IMR-90 (cell line): Measurements from ENCODE around the gene CCN6. TPM values are rescaled to one million over a fixed set of nuclear protein-coding genes. Genes with fewer than 3 reads are reported as not detected.

Experiments used
- ATAC-seq: fragments of 200-7000 bp; cut with Tn5 transposase; 2 replicates; pipeline ENCODE4 v1.9.1; 2020; ENCODE audit warnings: low read depth, mild to moderate bottlenecking, moderate library complexity
- BruUV-seq: library from RNA; stranded (reverse); fragments of 400-500 nt; replicated peaks from 2 replicates; lab custom pipeline; 2021; lab: Mats Ljungman, UMichigan
- CTCF ChIA-PET: fragments of 300-600 bp; formaldehyde crosslinking; extraction: SDS; loops from one replicate; lab custom pipeline; 2021; ENCODE audit warnings: antibody characterized with exemption; lab: Yijun Ruan, JAX
- POLR2A ChIA-PET: fragments of 300-600 bp; sonication (Branson Sonifier 250); formaldehyde crosslinking; loops from one replicate; lab custom pipeline; 2022; ENCODE audit warnings: antibody characterized with exemption; ENCODE audit not compliant: unreplicated experiment; lab: Charles Lee
- DNase-seq: peaks from one replicate; pipeline ENCODE4 v3.0.0; 2013
- H2AFZ ChIP-seq: replicated peaks from 2 replicates; pipeline ENCODE3; 2013; ENCODE audit warnings: low read length, mild to moderate bottlenecking; ENCODE audit not compliant: poor library complexity
- H2AK5ac ChIP-seq: 2 replicates; pipeline ENCODE4 v1.6.1; 2013; ENCODE audit warnings: low read depth, low read length, inconsistent platforms
- H2AK9ac ChIP-seq: replicated peaks from 2 replicates; pipeline ENCODE3; 2013; ENCODE audit warnings: mild to moderate bottlenecking, low read depth, low read length, moderate library complexity; ENCODE audit not compliant: poor library complexity
- H2BK120ac ChIP-seq: 2 replicates; pipeline ENCODE4 v1.6.1; 2013; ENCODE audit warnings: low read depth, low read length, inconsistent platforms
- H2BK15ac ChIP-seq: 3 replicates; pipeline ENCODE4 v1.6.1; 2013; ENCODE audit warnings: low read depth, low read length, inconsistent platforms
- H2BK20ac ChIP-seq: 2 replicates; pipeline ENCODE4 v1.6.1; 2013; ENCODE audit warnings: low read depth, mild to moderate bottlenecking, inconsistent platforms, low read length, moderate library complexity
- H2BK5ac ChIP-seq: 2 replicates; pipeline ENCODE4 v1.6.1; 2013; ENCODE audit warnings: mild to moderate bottlenecking, low read depth, low read length, inconsistent platforms; ENCODE audit not compliant: poor library complexity, severe bottlenecking
- H3K14ac ChIP-seq: replicated peaks from 2 replicates; pipeline ENCODE4 v1.6.1; 2013; ENCODE audit warnings: low read depth, low read length, inconsistent platforms
- H3K18ac ChIP-seq: 2 replicates; pipeline ENCODE4 v1.6.1; 2013; ENCODE audit warnings: low read depth, low read length, control low read depth
- H3K23ac ChIP-seq: 2 replicates; pipeline ENCODE4 v1.6.1; 2013; ENCODE audit warnings: low read depth, low read length, inconsistent platforms
- H3K27ac ChIP-seq: 2 replicates; pipeline ENCODE4 v1.5.1; 2013; ENCODE audit warnings: mild to moderate bottlenecking, control low read depth, low read length; ENCODE audit not compliant: insufficient read depth
- H3K27me3 ChIP-seq: 2 replicates; pipeline ENCODE4 v1.6.1; 2013; ENCODE audit warnings: low read length; ENCODE audit not compliant: control insufficient read depth, insufficient read depth
- H3K36me3 ChIP-seq: 2 replicates; pipeline ENCODE4 v1.6.1; 2013; ENCODE audit warnings: low read length, mixed read lengths; ENCODE audit not compliant: control insufficient read depth, insufficient read depth
- H3K4ac ChIP-seq: 2 replicates; pipeline ENCODE4 v1.6.1; 2013; ENCODE audit warnings: low read depth, low read length, inconsistent platforms
- H3K4me1 ChIP-seq: 2 replicates; pipeline ENCODE4 v1.6.1; 2013; ENCODE audit warnings: low read length, mixed read lengths; ENCODE audit not compliant: control insufficient read depth, insufficient read depth
- H3K4me2 ChIP-seq: 2 replicates; pipeline ENCODE4 v1.6.1; 2013; ENCODE audit warnings: low read depth, mild to moderate bottlenecking, control low read depth, low read length, moderate library complexity
- H3K4me3 ChIP-seq: 2 replicates; pipeline ENCODE4 v1.5.1; 2013; ENCODE audit warnings: low read depth, mild to moderate bottlenecking, control low read depth, low read length, moderate library complexity; ENCODE audit not compliant: insufficient read depth
- H3K56ac ChIP-seq: 2 replicates; pipeline ENCODE4 v1.6.1; 2013; ENCODE audit warnings: low read length, inconsistent platforms; ENCODE audit not compliant: insufficient read depth; ENCODE audit errors: extremely low read depth
- H3K79me1 ChIP-seq, 2 experiments: 2 replicates each; pipeline ENCODE4 v1.6.1; 2013; ENCODE audit warnings: low read length in 2 of 2, inconsistent platforms in 1 of 2, low read depth in 1 of 2
- H3K9ac ChIP-seq: 2 replicates; pipeline ENCODE4 v1.6.1; 2013; ENCODE audit warnings: low read depth, low read length, control low read depth
- H3K9me1 ChIP-seq: 2 replicates; pipeline ENCODE4 v1.6.1; 2013; ENCODE audit warnings: low read length, inconsistent platforms; ENCODE audit not compliant: insufficient read depth
- H3K9me3 ChIP-seq: 2 replicates; pipeline ENCODE4 v1.6.1; 2013; ENCODE audit warnings: low read length; ENCODE audit not compliant: control insufficient read depth, insufficient read depth
- H4K20me1 ChIP-seq: 2 replicates; pipeline ENCODE4 v1.6.1; 2013; ENCODE audit warnings: low read length, inconsistent platforms; ENCODE audit not compliant: insufficient read depth
- H4K5ac ChIP-seq: 2 replicates; pipeline ENCODE4 v1.6.1; 2013; ENCODE audit warnings: mild to moderate bottlenecking, low read depth, low read length, control low read depth
- H4K8ac ChIP-seq, 2 experiments: 2 replicates each; pipeline ENCODE4 v1.6.1; 2013; ENCODE audit warnings: low read depth in 2 of 2, low read length in 2 of 2, control low read depth in 1 of 2, inconsistent platforms in 1 of 2
- H4K91ac ChIP-seq: 2 replicates; pipeline ENCODE4 v1.6.1; 2013; ENCODE audit warnings: low read depth, low read length, inconsistent platforms; ENCODE audit not compliant: insufficient read depth
- CHD1 ChIP-seq: IDR thresholded peaks from 2 replicates; pipeline ENCODE4 v1.6.1; 2012; ENCODE audit warnings: low read depth, low read length, improper control_type of control experiment
- FOS ChIP-seq: fragments of 150-350 bp; IDR thresholded peaks from 2 replicates; pipeline ENCODE4 v1.6.1; 2016; ENCODE audit warnings: low read depth, low read length
- SMC3 ChIP-seq: fragments of 150-350 bp; IDR thresholded peaks from 2 replicates; pipeline ENCODE4 v1.6.1; 2016; ENCODE audit warnings: low read depth, mild to moderate bottlenecking, antibody characterized with exemption, low read length, moderate library complexity
- USF2 ChIP-seq: fragments of 150-350 bp; IDR thresholded peaks from 2 replicates; pipeline ENCODE4 v1.6.1; 2017; ENCODE audit warnings: mild to moderate bottlenecking, antibody characterized with exemption, low read length, low read depth
- WGBS, 2 experiments: methylation state at CpG; one replicate each; pipeline versions ENCODE4 v1.1.5 to v1.1.7; 2013; ENCODE audit warnings: missing lambda C conversion rate in 2 of 2; ENCODE audit not compliant: insufficient read length in 1 of 2; ENCODE audit errors: extremely low coverage in 2 of 2; 5-methylcytosine and 5-hydroxymethylcytosine counted together
- dilution Hi-C: fragments of 300-500 bp; cut with HindIII; formaldehyde crosslinking; loops from one replicate; pipeline ENCODE4 v1.14.3; 2018; ENCODE audit warnings: low sequenced_read_pairs; ENCODE audit not compliant: unreplicated experiment
- in situ Hi-C: fragments of 300-500 bp; cut with MboI; formaldehyde crosslinking; loops from 3 replicates; pipeline ENCODE4 v1.14.3; 2019; ENCODE audit warnings: low sequenced_read_pairs, inconsistent platforms, mixed read lengths
- intact Hi-C: fragments of 100-400 bp; cut with micrococcal nuclease; formaldehyde crosslinking; loops from 2 replicates; pipeline ENCODE4 v1.10.0; 2022
- polyA plus RNA-seq, 3 experiments: library from polyadenylated mRNA; depleted of rRNA; stranded (reverse); fragments of >200 nt; gene quantifications; 2 replicates each; pipeline ENCODE4 v1.2.3, GENCODE V29; 2012; ENCODE audit warnings: low replicate concordance in 1 of 3
- total RNA-seq: library from RNA; depleted of rRNA; stranded (reverse); fragments of >200 nt; gene quantifications from 2 replicates; pipeline ENCODE4 v1.2.3, GENCODE V29; 2012

CCN6 gene
- total and polyA plus RNA-seq, 2 of the 4 experiments (the other 2 are of a cell fraction), result not detected

- no peak overlapping the region for H3K4me2 ChIP-seq
- intact Hi-C loops, result loop anchor here (2.0 kb wide), 1 partner anchor 77 kb away; no protein-coding TSS in a partner anchor
- no peaks in the 10 kb centered on the region for H3K27me3 ChIP-seq
- DNase-seq (no peak), ATAC-seq (no peak)
- H3K9me1 ChIP-seq, result no peaks in the 10 kb centered on the region
- ChIA-PET POLR2A (no interaction called here), CTCF (interaction anchor here (0.5 to 2.4 kb wide), 2 partner anchors 78 to 98 kb away, joined by 3 to 13 read pairs; no protein-coding TSS in a partner anchor)
- H3K27ac ChIP-seq, result no peak overlapping the region
- H3K56ac ChIP-seq, result no peak overlapping the region
- no peaks in the 10 kb centered on the region for H3K4me1 ChIP-seq
- H3K18ac ChIP-seq, result no peak overlapping the region
- no peak overlapping the region for H4K5ac ChIP-seq
- H2AFZ ChIP-seq, result no peak overlapping the region
- WGBS, 2 experiments, result 100% methylated on average over 2 of the region's 8 CpGs; no CpG with 5 or more reads in 1 of the 2 experiments
- no peaks in the 10 kb centered on the region for H4K20me1 ChIP-seq
- no peak overlapping the region for H2BK20ac ChIP-seq
- no peak overlapping the region for H2BK5ac ChIP-seq
- peaks cover 1% of the 10 kb centered on the region; the same call in 1 of the 2 replicates for H3K36me3 ChIP-seq
- dilution Hi-C loops, result no loop called here
- H2AK9ac ChIP-seq, result no peak overlapping the region
- no peak overlapping the region for H4K8ac ChIP-seq
- no peaks in the 10 kb centered on the region for H3K9me3 ChIP-seq
- H3K79me1 ChIP-seq, result peaks cover 3 to 7% of the 10 kb centered on the region in 2 experiments; a peak in 1 of 4 replicates
- TF ChIP-seq FOS (no peak), SMC3 (no peak), CHD1 (no peak), USF2 (no peak)
- H2AK5ac ChIP-seq, result no peak overlapping the region
- TSS peak; percentile 36 for BruUV-seq
- in situ Hi-C loops, result no loop called here
- no peak overlapping the region for H3K9ac ChIP-seq
- H2BK120ac ChIP-seq, result no peak overlapping the region
- no peak overlapping the region for H2BK15ac ChIP-seq
- no peak overlapping the region for H3K4me3 ChIP-seq
- H3K14ac ChIP-seq, result no peak overlapping the region
- H3K4ac ChIP-seq, result no peak overlapping the region
- no peak overlapping the region for H4K91ac ChIP-seq
- H3K23ac ChIP-seq, result no peak overlapping the region
These were observed 31.6 kb downstream of the CCN6 start for GRCh38 chr6:112085286-112086065.
